ENCODE measurements around the gene CSH2. TPM values are rescaled to one million over a fixed set of nuclear protein-coding genes. Genes with fewer than 3 reads are reported as not detected.
A peak's percentile ranks its signal among the peaks of the same experiment; 100 is the strongest.

CSH2 gene
- total and polyA plus RNA-seq, 2 of the 13 experiments (the other 11 are each of a cell fraction or from before 2014, with no cell fraction given) = not detected

GRCh38 chr17:63848834-63849689, 24.4 kb downstream of the CSH2 start (continued):
- TF ChIP-seq IRF9 (CRISPR knock-in tag; IDR thresholded peaks at IDR 0.05; ENCODE audit: borderline replicate concordance) (no peak), MAFF (IDR thresholded peaks at IDR 0.05; ENCODE audit: low read depth, low read length) (no peak), ZNF513 (CRISPR knock-in tag; conservative IDR thresholded peaks at IDR 0.05) (no peak), SYNCRIP (IDR thresholded peaks at IDR 0.05; ENCODE audit: insufficient read depth, low read depth, low read length) (no peak), ZHX2 (IDR thresholded peaks at IDR 0.05; ENCODE audit: low read depth) (no peak), ZHX2 (CRISPR knock-in tag; IDR thresholded peaks at IDR 0.05; ENCODE audit: borderline replicate concordance) (no peak), ZNF792 (CRISPR knock-in tag; IDR thresholded peaks at IDR 0.05) (no peak), ZNF296 (CRISPR knock-in tag; conservative IDR thresholded peaks at IDR 0.05) (no peak), POGZ (CRISPR knock-in tag; IDR thresholded peaks at IDR 0.05) (peak; percentile 40; the same call in 1 of the 2 replicates), ZFP62 (CRISPR knock-in tag; IDR thresholded peaks at IDR 0.05) (no peak), RXRB (CRISPR knock-in tag; IDR thresholded peaks at IDR 0.05; ENCODE audit: borderline replicate concordance) (no peak), LCORL (IDR thresholded peaks at IDR 0.05) (no peak), LCORL (CRISPR knock-in tag; IDR thresholded peaks at IDR 0.05) (no peak), ZFP37 (CRISPR knock-in tag; IDR thresholded peaks at IDR 0.05; ENCODE audit: borderline replicate concordance) (no peak), PLRG1 (conservative IDR thresholded peaks at IDR 0.05) (no peak), SKIL (CRISPR knock-in tag; IDR thresholded peaks at IDR 0.05; ENCODE audit: borderline replicate concordance) (no peak), ZSCAN20 (CRISPR knock-in tag; IDR thresholded peaks at IDR 0.05; ENCODE audit: borderline replicate concordance) (no peak), PREB (CRISPR knock-in tag; IDR thresholded peaks at IDR 0.05) (no peak)
